ENCODE results near the gene XPNPEP3. TPM values are rescaled to one million over a fixed set of nuclear protein-coding genes. Genes with fewer than 3 reads are reported as not detected.

XPNPEP3 gene
- total and polyA plus RNA-seq, 2 of the 4 experiments (the other 2 are of a cell fraction): 9.3 to 10.9 TPM

- H4K20me1 ChIP-seq (ENCODE audit: insufficient read depth, low read length): peaks cover 3% of the 10 kb centered on the region
- H2BK20ac ChIP-seq (ENCODE audit: low read depth, low read length): no peak overlapping the region
- peak; percentile 21 for DNase-seq
- no CpG with 5 or more reads among the region's 3 CpGs for WGBS, 2 experiments (ENCODE audit: extremely low coverage in 2 of 2, insufficient read length in 1 of 2)
- BruUV-seq (replicated peaks): no TSS peak
- H3K18ac ChIP-seq (ENCODE audit: low read depth, low read length): no peak overlapping the region
- H3K9me3 ChIP-seq (ENCODE audit: control insufficient read depth, insufficient read depth, low read length): no peaks in the 10 kb centered on the region
- ATAC-seq (ENCODE audit: low read depth): no peak
- H3K4me1 ChIP-seq (ENCODE audit: control insufficient read depth, insufficient read depth, low read length): peaks cover 2% of the 10 kb centered on the region; the same call in 1 of the 2 replicates
- no peak overlapping the region for H3K56ac ChIP-seq (ENCODE audit: extremely low read depth, insufficient read depth, low read length)
- no peaks in the 10 kb centered on the region for H3K27me3 ChIP-seq (ENCODE audit: control insufficient read depth, insufficient read depth, low read length)
- peaks cover 4% of the 10 kb centered on the region for H3K9me1 ChIP-seq (ENCODE audit: insufficient read depth, low read length)
- no peak overlapping the region for H3K4me3 ChIP-seq (ENCODE audit: insufficient read depth, low read depth, low read length)
- POLR2A ChIA-PET (ENCODE audit: unreplicated experiment): no interaction called here
- H2AK9ac ChIP-seq (replicated peaks; ENCODE audit: low read depth, low read length, poor library complexity): no peak overlapping the region
- no peak overlapping the region for H2BK15ac ChIP-seq (ENCODE audit: low read depth, low read length)
- no peak overlapping the region for H4K91ac ChIP-seq (ENCODE audit: insufficient read depth, low read depth, low read length)
- H3K36me3 ChIP-seq (ENCODE audit: control insufficient read depth, insufficient read depth, low read length): peaks cover 22% of the 10 kb centered on the region
- H3K4ac ChIP-seq (ENCODE audit: low read depth, low read length): no peak overlapping the region
- H2BK5ac ChIP-seq (ENCODE audit: low read depth, low read length, poor library complexity, severe bottlenecking): no peak overlapping the region
- no peak overlapping the region for H2AFZ ChIP-seq (replicated peaks; ENCODE audit: low read length, poor library complexity)
- H3K4me2 ChIP-seq (ENCODE audit: low read depth, low read length): no peak overlapping the region
- intact Hi-C loops (cut with micrococcal nuclease): no loop called here
- H3K9ac ChIP-seq (ENCODE audit: low read depth, low read length): no peak overlapping the region
- H3K23ac ChIP-seq (ENCODE audit: low read depth, low read length): no peak overlapping the region
- no peak overlapping the region for H2BK120ac ChIP-seq (ENCODE audit: low read depth, low read length)
- dilution Hi-C loops (cut with HindIII; ENCODE audit: low sequenced_read_pairs, unreplicated experiment): no loop called here
- H4K5ac ChIP-seq (ENCODE audit: low read depth, low read length): no peak overlapping the region
- TF ChIP-seq CEBPB (IDR thresholded peaks at IDR 0.05; ENCODE audit: low read depth, low read length): peak; percentile 55
- no peak for TF ChIP-seq ELK1 (IDR thresholded peaks at IDR 0.05; ENCODE audit: borderline replicate concordance, low read depth, low read length)
- no peak overlapping the region for H3K27ac ChIP-seq (ENCODE audit: insufficient read depth, low read length)
- in situ Hi-C loops (cut with MboI; ENCODE audit: low sequenced_read_pairs): loop anchor here (10.0 kb wide), 1 partner anchor 129 kb away; no protein-coding TSS in a partner anchor
- H3K14ac ChIP-seq (replicated peaks; ENCODE audit: low read depth, low read length): no peak overlapping the region
- CTCF ChIA-PET: no interaction called here
- H3K79me1 ChIP-seq (ENCODE audit: low read depth in 1 of 2, low read length in 2 of 2): peaks cover 30 to 51% of the 10 kb centered on the region in 2 experiments
- H4K8ac ChIP-seq (ENCODE audit: low read depth in 2 of 2, low read length in 2 of 2): no peak overlapping the region
- no peak overlapping the region for H2AK5ac ChIP-seq (ENCODE audit: low read depth, low read length)
These were observed 98.6 kb downstream of the XPNPEP3 start for GRCh38 chr22:40955571-40955970.
